HTR-8/SVneo (cell line): ENCODE measurements around the gene HOTAIR.

Source experiments
- DNase-seq: peaks from one replicate; pipeline ENCODE4 v3.0.0; 2011; ENCODE audit warnings: low spot score, mixed read lengths; ENCODE audit not compliant: insufficient read length
- FAIRE-seq: peaks from 2 replicates; lab custom pipeline; 2011; peaks lifted over from hg19 to GRCh38; lab: Jason Lieb, UNC

Gene HOTAIR

DNA sequence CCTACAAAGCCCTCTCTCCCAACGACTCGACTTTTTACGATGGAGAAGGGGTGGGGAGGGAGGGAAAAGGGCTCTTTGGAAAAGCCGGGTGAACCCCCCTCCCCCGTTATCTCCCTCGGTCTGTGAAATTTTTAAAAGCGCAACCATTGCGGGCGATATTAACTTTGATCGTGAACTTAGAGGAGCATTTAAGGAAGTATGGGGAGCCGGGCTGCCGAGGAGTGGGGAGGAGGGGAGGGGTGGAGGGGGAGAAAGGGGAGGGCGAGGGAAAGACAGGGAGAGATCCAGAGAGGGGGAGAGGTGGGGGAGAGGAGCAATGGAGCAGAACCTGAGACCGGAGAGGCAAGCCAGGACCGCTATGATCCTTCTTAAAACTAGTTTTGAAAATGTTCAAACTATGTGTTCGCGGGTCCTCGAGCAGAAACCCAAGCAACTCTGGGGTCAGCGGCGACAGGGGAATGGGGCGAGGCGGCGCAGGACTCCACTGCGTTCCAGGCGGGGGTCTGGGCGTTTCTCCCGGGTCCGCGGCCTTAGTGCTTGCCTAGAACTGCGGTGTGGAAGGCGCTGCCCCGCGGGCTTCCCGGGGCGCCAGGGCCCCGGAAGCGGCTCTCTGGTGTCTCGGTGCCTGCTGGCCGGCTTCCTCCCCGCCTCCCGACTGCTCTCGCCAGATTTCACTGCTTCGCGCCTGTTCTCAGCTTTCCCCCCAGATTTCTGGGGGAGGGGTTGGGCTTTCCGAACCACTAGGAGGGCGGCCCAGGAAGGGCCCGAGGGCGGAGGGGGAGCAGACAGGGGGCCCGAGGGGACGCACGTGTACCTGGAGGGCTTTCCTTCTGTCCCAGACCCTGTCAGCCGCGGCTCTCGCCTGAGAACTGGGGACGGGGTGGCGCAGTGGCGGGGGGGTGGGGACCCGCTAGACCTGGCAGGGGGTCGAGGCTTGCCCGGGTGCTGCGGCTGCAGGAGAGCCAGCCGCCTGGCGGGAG lies at the start of gene HOTAIR:
Gene HOTAIR, minus strand, starts transcription at position 871 of the 980 bp plus-strand sequence.
- FAIRE-seq (no peak), DNase-seq (peak; percentile 64)

DNA sequence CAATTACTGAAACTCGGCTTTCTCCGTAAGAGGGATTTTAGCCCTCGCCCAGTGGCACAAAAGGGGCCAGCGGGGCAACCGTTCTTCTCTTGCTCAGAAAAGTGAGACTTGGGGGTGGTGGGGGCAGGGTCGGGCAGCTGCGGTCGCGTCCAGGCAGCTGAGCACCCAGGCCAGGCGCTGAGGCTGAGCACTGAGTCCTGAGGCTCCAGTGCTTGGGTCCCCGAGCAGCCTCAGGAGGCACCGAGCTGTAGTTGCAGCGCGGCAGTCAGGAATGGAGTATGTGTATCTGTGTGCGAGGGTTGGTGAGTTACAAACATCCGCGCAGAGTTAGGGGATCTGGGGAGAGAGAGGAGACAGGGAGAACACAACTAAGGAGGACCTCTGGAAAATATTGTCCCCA lies 49.4 kb upstream of the HOTAIR start:
- FAIRE-seq = no peak

DNA sequence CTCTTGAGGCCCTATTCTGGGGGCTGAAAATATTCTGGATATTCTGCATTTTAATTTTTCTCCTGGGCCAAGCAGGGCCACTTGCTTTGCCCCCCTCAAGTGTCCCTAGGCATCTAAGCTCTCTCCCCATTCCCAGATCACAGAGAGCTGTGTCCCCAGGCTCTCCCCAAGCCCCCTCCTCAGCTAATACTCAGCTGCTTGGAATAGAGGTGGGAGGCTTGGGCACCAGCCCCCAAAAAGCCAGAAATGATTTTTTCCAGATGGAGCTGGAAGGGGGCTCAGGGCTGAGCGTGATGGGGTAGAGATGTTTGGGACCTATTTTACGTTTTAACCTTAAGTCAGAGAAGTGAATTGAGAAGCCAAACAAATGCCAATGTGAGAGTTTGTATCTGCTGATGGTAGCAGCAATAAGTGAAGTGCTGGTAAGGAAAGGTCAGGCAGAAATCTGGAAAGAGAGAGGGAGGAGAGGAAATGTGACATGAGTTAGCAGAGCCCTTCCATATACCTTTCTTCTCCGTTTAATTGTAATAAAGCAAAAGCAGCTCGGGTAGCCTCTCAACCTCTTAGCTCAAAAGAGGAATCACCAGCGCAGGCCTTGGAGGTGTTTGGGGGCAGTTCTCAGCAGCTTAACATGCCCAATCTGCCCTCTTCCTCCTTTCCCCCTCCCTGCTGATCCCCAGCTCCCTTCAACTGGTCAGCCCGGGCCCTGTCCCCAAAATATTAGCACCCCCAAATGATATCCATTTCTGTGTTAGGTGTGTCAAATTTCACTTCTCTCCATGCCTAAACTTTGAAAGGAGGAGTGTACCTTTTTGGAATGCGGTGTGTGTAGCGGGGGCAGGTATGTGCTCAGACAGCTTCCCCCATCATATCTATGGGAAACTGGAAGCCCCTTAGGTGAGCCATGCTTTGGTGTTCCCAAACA lies 48.5 kb upstream of the HOTAIR start:
- DNase-seq (no peak), FAIRE-seq (no peak)

More for the DNA sequence above, 49.4 kb upstream of the HOTAIR start:
- no peak for DNase-seq

DNA sequence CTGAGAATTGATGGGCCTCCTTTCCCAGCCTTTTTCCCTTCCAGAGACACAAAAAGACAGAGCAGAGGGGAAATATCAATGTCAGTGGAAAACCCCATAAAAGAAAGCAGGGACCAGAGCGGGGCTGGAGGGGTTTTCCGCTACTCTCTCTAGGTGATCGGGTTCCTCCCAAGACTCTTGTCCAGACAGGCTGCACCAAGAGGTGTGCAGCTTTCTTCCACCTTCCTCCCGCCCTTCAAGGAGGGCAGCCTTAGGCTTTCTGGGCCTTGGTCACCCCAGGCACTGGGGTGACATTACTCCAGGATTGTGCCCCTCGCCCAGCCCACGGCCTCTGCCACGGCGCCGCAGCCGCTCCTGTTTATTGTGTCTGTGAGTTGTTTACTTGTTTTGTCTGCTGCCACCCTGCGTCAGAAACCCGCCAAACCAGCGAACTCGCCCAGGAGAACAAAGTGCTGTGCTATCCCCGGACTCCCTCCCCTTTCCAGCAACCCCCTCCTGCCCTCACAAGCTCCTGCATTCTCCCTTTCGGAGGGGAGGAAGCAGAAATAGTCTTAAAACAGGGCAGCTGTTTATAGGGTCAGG lies 46.8 kb upstream of the HOTAIR start:
- no peak for FAIRE-seq
- DNase-seq = no peak

DNA sequence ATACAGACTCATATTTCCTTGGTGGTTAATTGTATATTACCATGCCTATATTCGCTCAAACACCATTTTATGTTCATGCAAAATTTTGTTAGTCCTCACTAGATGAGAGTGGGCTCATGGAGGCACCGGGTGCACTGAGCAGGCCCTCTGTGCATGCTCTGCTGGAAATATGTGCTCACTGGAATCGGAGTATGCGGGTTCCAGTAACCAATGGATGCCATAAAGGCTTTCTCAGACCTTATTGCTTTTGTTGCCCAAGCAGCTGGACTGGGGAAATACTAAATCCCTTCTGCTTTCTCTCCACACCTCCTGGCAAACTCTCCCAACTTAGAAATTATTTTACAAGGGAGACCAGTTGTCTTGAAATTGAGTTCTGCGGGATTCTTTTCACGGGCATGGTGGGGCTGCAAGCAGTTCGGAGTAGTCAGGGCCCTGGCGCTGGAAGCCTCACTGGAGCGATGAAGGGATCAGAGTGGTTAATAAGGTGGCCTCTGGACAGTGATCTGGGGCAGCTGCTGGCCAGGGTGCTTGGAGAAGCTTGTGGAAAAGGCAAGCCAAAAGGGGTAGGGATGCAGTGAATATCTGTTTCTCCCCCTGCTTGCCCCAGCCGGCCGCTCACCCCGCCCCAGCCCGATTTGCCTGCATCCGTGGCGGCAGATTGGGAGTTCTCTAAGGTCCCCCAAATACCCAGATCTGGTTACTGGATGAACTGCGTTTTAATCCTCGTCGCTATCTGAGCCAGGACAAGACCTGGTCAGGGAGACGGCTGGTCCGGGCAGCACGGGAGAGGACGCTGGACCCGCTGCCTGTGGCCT lies 46.0 kb upstream of the HOTAIR start:
- FAIRE-seq (no peak), DNase-seq (no peak)

DNA sequence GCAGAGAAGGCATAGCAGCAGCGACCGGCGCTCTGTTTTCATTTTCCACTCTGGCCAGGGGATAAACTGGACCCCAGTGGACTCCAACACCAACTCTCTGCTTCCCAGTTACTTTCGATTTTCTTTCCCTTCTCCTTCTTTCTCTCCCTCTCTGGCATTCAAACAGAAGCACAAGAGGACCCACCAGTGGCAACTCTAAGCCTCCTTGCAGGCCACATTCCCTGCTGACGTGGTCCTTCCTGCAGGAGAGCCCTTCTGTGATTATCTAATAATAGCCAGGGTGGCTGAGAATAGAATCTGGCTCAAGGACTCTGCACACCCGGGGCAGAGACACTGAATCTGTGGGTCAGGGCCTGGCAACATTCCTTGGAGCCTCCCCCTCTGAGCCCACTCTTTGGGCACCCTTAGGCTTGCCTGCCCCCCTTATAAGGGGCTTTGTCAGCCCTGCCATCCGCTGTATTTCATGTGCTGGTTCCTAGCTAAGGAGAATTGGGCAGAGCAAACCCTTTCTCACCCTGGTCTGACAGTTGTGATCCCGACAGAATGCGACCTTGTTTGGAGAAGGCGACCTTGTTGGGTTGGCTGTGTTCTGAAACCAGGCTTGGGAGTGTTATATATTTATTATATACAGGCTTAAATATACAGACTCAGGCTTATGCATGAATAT lies 45.3 kb upstream of the HOTAIR start:
- DNase-seq (no peak), FAIRE-seq (no peak)

DNA sequence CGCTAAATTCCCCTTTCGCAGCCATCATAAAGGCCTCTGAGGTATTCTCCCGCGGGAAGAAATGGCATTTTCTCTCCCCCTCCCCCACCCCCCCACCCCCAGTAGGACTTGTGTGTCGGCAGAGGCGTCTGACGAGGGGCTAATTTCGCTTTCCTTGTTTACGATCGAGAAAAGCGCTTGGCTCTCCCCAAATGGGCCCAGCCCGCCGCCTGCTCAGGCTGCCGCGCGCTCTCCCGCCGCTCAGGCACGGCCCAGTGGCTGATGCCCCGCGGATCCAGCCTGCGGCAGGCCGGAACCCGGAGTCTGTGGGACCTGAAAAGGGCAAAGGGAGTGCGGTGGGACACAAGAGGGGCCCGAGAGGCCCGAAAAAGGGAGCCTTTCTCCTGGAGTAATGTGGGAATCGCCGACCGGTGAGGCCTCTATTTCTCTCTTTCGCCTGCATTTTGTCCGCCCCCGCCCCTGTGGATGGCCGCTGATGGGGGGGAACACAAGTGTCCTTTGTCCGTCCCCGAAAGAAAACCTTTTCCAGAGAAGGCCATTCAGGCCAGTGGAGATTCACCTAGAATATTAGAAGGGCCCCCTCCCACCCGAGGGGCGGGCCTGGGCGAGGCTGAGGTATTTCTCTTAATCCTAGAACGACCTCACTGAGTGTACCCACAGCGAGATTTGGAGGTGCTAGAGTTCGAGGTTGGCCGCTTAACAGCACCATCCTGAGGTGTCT lies 44.5 kb upstream of the HOTAIR start:
- FAIRE-seq (no peak), DNase-seq (no peak)

DNA sequence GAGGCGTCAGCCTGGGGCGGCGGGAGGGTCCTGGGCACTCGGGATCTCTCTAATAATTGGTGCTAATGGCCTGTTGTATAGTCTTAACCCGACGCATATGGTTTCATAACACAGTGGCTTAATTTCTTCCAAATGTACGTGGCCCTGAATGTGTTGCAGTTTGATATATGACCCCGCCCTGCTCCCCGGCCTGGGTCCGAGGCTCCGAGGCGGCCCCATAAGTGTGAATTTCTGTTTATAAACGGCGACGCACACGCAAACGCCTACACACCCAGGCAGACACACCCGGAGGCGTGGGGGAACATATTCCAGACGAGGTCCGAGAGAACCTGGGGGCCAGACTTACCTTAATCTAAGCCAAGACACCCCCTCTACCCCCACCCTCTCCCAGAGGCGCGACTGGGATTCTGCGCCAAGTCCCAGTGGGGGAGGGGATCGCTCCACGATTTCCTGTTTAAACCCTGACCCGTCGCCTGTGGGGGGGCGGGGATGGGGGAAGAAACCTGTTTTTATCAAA lies 43.8 kb upstream of the HOTAIR start:
- DNase-seq (no peak), FAIRE-seq (no peak)

DNA sequence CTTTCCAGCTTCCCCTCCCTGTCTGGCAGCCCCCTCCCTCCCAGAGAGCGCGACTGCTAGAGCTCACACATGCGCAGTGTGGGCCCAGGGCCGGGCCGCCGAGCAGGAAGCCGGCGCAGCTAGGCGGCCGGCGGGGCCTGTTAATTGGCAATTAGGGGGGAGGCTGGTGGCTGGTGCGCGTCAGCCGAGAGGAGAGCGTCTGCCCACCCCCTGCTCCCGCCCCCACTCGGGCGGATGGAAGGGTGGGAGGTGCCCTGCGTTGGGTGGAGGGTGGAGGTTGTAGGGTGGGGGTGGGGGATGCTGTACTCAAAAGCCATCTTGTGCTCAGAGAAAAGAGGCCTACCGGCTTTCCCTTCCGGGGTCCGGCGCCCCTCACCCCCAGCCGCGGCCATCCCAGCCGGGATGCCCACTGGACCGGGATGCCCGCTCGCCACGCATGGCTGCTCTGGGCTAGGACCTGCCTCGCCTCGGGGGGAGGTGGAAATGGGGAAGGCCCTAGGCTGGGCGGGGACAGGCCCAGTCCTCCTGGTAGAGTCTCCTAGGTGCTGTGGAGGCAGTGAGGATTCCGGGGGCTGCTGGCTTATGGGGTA lies 43.2 kb upstream of the HOTAIR start:
- peak; percentile 4 for FAIRE-seq

DNA sequence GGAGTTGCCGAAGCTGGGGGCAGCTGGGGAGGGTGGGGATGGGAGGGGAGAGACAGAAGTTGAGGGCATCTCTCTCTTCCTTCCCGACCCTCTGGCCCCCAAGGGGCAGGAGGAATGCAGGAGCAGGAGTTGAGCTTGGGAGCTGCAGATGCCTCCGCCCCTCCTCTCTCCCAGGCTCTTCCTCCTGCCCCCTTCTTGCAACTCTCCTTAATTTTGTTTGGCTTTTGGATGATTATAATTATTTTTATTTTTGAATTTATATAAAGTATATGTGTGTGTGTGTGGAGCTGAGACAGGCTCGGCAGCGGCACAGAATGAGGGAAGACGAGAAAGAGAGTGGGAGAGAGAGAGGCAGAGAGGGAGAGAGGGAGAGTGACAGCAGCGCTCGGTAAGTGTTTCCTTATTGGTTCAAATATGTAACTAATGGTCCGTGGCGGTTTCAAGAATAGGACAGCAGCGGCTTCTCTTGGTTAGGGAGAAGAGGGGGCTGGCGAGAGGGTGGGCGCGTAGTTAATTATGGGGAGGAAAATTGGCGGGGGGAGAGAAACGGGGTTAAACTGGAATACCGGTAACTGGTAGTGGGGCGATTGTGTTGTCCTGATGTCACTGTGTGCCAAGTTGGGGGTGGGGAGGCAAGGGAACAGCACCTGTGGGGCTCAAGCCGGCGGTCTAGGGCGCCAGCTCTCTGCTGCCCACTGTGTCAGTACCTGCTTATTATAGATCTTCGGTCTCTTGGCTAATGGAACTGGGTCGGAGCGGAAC lies 42.5 kb upstream of the HOTAIR start:
- FAIRE-seq = no peak
- no peak for DNase-seq

More for the DNA sequence above, 43.2 kb upstream of the HOTAIR start:
- peak; percentile 78 for DNase-seq

DNA sequence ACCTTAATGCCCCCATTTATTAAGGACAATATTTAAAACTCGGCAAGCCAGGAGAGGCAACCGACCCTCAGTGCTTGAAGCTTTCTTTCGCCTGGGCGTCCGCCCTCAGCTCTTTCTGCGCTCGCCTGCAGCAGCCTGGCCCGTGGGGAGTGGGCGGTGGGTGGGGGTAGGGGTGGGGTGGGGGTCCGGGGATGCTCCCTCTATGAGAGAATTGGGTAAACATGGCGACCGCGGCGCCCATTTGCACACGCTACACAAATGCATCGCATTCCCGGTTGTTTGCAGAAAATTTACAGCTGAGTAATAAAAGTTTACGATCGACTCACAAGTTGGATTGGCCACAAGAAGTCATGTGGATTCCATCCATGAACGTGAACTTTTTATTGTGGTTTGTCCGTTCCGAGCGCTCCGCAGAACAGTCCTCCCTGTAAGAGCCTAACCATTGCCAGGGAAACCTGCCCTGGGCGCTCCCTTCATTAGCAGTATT lies 41.8 kb upstream of the HOTAIR start:
- FAIRE-seq (no peak), DNase-seq (no peak)

DNA sequence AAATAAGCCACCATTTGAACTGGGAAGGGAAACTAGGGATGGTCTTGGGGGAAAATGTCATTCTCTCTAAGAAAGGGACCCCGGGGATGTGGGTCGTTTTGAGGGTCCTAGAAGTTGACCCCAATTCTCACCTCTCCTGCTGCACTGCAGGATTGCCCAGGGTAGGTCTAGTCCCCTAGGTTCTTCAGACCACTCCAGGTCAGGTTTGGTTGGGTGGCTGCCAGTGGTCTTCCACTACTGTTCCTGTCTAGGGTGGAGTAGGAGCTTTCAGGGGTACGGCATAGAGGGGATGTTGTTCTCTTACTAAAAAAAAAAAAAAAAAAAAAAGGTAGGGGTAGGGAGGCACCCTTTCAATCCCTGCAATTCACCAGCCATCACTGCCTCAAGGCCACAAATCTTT lies 41.3 kb upstream of the HOTAIR start:
- DNase-seq (no peak), FAIRE-seq (no peak)

DNA sequence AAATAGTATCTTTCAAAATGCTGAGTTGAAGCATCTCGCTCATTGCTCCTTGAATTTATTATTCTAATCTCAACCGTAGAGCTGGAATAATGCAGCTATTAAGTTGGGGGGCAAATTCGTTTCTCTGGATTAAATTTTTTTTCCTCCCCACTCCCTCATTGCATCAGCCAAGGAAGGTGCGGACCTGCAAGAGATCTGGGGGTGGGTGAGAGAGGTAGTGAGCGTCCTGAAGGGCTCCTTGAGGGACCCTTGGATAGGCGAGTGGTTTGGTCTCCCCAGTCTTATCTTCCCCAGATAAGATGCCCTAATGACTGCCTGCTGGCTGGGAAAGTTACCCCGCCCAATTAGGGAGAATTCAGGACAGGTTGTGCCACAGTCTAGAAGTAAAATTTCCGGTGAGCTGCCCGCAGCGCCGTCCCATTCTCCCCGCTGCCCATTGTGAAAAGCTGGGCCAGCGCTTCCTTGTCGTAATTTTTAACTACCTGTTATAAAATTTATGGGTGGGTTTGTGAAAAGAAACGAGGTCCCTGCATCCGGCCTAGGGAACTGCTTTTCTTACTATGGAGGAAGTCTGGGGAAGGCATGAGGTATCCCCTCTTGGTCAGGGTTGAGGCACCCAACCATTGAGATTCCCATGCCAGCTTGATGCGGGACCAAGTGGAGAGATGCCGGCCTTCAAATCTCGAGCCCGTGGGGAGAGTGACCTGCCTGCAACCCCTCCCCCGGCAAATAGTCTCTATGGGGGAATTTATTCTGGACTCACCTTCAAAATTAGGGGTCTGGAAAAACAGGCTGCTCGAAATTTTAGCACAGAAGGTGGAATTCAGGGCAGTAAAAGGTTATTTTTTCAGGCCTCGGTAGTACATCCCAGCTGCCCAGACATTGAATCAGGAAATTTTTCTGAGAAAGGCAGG lies 40.5 kb upstream of the HOTAIR start:
- DNase-seq (no peak), FAIRE-seq (no peak)

DNA sequence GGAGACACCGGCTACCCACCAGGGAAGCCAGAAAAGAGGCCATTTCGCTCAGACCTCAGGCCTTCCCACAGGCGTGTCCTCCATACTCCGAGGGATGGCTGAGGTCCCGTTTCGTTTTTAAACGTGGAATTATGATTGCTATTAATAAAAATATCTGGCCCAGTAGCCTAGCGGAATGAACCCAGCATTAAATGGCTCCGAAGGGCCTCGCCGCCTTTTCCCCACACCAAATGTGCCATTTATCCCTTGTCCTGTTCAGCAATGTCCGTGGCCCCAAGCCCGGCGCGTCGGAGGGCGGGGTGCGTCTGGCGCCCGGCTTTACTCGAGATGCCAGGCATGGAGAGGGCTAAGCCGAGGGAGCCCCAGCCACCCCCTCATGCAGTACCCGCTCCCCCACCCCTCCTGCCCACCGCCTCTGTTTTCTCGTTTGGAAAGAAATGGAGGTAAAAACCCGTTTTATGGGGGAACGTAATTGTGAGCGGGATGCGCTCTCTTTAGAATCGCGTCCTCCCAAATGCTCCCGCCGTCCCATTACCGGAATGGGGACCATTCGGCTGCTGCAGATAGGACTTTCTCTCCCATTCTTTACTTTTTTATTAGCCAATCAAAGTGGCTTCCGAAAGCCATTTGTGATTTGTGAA lies 39.7 kb upstream of the HOTAIR start:
- FAIRE-seq = no peak

DNA sequence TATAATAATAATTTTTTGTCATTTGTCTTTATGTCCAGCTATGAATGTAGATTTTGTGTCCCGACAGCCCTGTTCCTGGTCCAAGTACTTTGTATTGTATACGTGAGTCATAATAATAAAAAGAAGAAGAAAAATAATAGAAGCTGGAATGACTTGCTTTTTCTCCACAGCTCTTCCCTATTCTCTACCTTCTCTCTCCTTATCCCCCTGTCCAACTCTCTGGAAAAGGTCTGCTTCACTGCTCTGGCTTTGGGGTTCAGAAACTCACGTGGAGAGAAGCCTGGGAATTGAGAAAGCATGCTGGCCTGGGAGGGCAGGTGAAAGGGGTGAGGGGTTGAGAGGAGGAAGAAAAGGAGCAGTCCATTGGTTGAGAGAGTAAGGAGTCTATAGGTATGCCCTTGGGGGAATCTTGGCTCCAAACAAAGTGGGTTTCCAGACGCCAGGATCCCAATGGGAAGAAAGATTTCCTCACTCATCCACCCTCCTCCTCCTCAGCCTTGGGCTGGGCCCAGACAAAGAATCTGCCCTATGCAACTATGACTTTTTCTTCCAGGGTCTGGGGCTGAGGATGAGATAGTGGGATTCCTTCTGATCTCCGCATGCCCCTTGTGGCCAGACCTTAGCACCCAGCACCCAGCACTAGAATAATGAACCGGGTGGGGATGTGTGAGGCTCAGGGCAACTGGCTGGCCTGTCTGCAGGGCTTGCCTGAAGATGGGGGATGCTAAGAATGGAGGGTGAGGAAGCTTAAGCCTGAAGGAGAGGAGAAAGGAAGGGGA lies 38.1 kb upstream of the HOTAIR start:
- DNase-seq (no peak), FAIRE-seq (no peak)

More for the DNA sequence above, 39.7 kb upstream of the HOTAIR start:
- no peak for DNase-seq
